Activated T-helper 1 cell treated with Interleukin-2 at 50 U/mL for 16 hours (primary cell): ENCODE results near the gene TENM3.

Experiments
- DNase-seq: peaks from one replicate; pipeline ENCODE4 v3.0.0-alpha.2; 2020; ENCODE audit warnings: low read depth

The TENM3 gene

DNA sequence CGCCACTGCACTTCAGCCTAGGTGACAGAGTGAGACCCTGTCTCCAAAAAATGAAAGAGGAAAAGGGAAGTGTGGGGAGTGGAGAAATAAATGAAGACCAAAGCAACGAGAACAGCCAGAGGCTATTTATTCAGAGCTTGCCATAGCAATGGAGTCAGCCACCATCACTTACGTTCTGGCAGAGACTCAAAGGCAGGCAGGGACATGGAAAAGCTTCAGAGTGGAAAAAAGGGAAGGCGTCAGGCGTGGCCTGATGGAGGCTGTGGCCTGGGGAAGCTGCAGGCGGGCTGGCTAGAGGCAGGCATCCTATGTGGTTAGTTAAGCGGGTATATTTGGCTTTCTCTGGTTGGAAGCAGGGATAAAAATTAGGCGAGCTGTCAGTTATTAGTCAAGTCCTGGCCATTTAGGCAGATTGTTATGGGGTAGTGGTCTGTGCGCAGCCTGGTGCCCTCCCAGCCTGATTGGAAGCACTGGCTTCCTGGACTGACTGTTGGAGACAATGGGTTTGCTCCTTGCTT lies 600.7 kb downstream of the TENM3 start:
- no peak for DNase-seq

DNA sequence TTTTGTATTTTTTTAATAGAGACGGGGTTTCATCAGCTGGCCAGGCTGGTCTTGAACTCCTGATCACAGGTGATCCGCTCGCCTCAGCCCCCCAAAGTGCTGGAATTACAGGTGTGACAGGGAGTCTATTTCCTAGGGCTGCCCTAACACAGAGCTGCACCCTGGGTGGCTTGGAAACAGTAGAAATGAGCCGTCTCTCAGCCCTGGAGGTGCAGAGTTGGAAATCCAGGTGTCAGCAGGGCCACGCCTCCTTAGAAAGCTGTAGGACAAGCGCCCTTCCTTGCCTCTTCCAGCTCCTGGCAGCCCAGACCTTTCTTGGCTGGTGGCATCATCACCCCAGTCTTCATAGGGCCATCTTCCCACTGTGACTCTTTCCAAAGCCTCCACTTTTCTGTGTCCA lies 602.4 kb downstream of the TENM3 start:
- no peak for DNase-seq

DNA sequence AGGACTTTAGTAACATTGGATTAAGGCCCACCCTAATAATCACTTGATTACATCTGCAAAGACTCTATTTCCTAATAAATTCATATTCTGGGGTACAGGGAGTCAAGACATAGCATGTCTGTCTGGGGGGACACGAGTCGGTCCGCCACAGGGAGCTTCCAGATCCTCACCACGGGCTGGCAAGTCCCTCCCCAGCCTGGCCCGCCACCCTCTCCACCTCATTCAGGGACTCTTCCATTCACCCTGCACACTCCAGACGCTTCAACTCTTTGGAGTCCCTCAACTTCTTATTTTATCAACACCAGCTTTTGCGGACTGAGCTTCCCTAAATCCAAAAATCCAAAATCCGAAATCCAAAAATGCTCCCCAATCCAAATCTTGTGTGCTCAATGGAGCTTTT lies 602.8 kb downstream of the TENM3 start:
- no peak for DNase-seq

DNA sequence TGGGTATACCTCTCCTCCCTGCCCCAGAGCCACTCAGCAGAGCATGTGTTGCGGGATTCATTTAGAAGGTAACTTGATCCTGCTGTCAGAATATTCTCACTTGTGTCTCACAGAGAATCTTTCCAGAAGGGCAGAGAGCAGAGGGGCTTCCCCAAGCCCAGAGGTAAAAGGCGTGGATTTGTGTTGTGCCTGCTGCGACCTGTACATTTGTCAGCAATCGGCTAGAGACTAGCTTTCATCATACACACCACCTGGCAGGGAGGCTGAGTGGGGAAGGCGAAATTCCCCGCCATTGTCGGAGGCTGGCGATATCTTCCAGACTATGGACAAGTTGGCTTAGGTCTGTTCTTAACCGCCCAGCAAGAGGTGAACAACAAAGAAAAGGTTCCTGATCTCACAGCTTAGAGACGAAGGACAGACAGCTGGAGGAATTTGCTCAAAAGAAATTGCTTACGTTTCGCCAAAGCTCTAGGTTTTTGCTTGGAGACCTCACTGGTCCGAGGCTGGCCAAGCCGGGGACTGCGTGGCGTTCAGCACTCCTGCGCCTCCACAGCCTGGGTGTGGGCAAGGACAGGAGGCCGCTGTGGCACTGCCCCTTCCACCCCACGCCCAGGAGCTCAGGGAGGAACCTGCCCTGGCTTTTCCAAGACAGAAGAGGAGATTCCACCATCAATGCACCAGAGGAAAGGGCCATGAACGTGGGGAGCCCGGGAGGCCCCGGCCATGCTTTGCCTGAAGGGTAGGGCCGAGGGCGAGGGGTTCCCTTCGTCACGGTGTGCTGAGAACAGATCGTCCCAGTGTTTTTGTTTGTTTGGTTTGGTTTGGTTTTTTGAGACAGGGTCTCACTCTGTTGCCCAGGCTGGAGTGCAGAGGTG lies 604.6 kb downstream of the TENM3 start:
- no peak for DNase-seq

DNA sequence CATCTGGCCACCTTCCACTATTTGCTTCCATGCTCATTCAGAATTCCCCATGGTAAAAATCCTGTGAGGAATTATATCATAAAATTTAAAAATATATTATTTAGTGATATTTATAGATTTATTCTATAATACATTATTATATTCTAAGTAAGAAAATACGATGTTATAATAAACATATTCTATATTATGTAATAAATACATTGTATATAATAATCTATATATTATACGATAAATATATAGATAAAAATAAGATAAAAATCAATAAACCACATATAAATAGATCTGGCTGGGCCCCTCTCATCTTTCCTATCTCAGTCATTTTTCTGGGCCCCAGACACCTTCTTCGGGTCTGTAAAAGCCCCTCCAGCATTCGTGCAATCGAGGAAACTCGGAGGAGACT lies 605.5 kb downstream of the TENM3 start:
- no peak for DNase-seq
